ENCODE results near the gene PRDM16. TPM values are rescaled to one million over a fixed set of nuclear protein-coding genes. Genes with fewer than 3 reads are reported as not detected.

The PRDM16 gene
- polyA plus RNA-seq, 3 donors = not detected

- no peak for TF ChIP-seq CTCF (IDR thresholded peaks at IDR 0.05)
- no peak overlapping the region for H3K4me3 Mint-ChIP-seq
- no peaks in the 10 kb centered on the region for H3K36me3 Mint-ChIP-seq
- intact Hi-C loops (cut with micrococcal nuclease) = no loop called here
- H3K27ac ChIP-seq (ENCODE audit: low read depth in 1 of 2, low read length in 2 of 2) = no peak overlapping the region
- no peaks in the 10 kb centered on the region for H3K9me3 ChIP-seq (replicated peaks in 1 of 2; ENCODE audit: control insufficient read depth in 1 of 2, insufficient read depth in 1 of 2, low read length in 2 of 2)
- peaks cover 0 to 8% (median 3%) of the 10 kb centered on the region in 3 donors for H3K27me3 Mint-ChIP-seq (ENCODE audit: low read depth in 3 of 3)
- H3K4me3 ChIP-seq (replicated peaks in 1 of 3; ENCODE audit: low read depth in 2 of 3, low read length in 3 of 3) = no peak overlapping the region
- no peak for DNase-seq
- H3K4me2 ChIP-seq (replicated peaks; ENCODE audit: extremely low read depth, low read length, poor library complexity, severe bottlenecking) = no peak overlapping the region
- no peak overlapping the region for H3K27ac Mint-ChIP-seq
- no peaks in the 10 kb centered on the region for H3K4me1 ChIP-seq (ENCODE audit: control insufficient read depth in 1 of 2, insufficient read depth in 2 of 2, low read length in 2 of 2)
- H4K20me1 ChIP-seq (ENCODE audit: insufficient read depth, low read length) = no peaks in the 10 kb centered on the region
- no peaks in the 10 kb centered on the region for H3K79me2 ChIP-seq (ENCODE audit: insufficient read depth, low read length)
- no peaks in the 10 kb centered on the region for H3K27me3 ChIP-seq (ENCODE audit: control insufficient read depth in 2 of 2, insufficient read depth in 2 of 2, low read length in 2 of 2)
- H3K9ac ChIP-seq (ENCODE audit: insufficient read depth, low read length, poor library complexity, severe bottlenecking) = no peak overlapping the region
- WGBS (ENCODE audit: insufficient coverage) = 92% methylated on average over 32 of the region's 35 CpGs
- no peaks in the 10 kb centered on the region for H3K9me3 Mint-ChIP-seq
- H3K36me3 ChIP-seq (replicated peaks in 1 of 2; ENCODE audit: control insufficient read depth in 1 of 2, insufficient read depth in 2 of 2, low read length in 2 of 2) = no peaks in the 10 kb centered on the region
- no peaks in the 10 kb centered on the region for H3K4me1 Mint-ChIP-seq
- H2AFZ ChIP-seq (ENCODE audit: insufficient read depth, low read depth, low read length, poor library complexity, severe bottlenecking) = no peak overlapping the region
These were observed 66.9 kb downstream of the PRDM16 start for GRCh38 chr1:3135744-3136455.

- H3K27me3 ChIP-seq (ENCODE audit: control insufficient read depth in 2 of 2, insufficient read depth in 2 of 2, low read length in 2 of 2) = no peaks in the 10 kb centered on the region
- intact Hi-C loops (cut with micrococcal nuclease) = no loop called here
- peaks cover 0 to 8% (median 3%) of the 10 kb centered on the region in 3 donors for H3K27me3 Mint-ChIP-seq (ENCODE audit: low read depth in 3 of 3)
- no peak for DNase-seq
- H3K36me3 Mint-ChIP-seq = no peaks in the 10 kb centered on the region
- H3K36me3 ChIP-seq (replicated peaks in 1 of 2; ENCODE audit: control insufficient read depth in 1 of 2, insufficient read depth in 2 of 2, low read length in 2 of 2) = no peaks in the 10 kb centered on the region
- no peak overlapping the region for H3K9ac ChIP-seq (ENCODE audit: insufficient read depth, low read length, poor library complexity, severe bottlenecking)
- H4K20me1 ChIP-seq (ENCODE audit: insufficient read depth, low read length) = no peaks in the 10 kb centered on the region
- H3K4me1 Mint-ChIP-seq = no peaks in the 10 kb centered on the region
- no peak overlapping the region for H3K4me2 ChIP-seq (replicated peaks; ENCODE audit: extremely low read depth, low read length, poor library complexity, severe bottlenecking)
- TF ChIP-seq CTCF (IDR thresholded peaks at IDR 0.05) = no peak
- WGBS (ENCODE audit: insufficient coverage) = 86% methylated on average over 2 of the region's 5 CpGs
- no peak overlapping the region for H3K4me3 Mint-ChIP-seq
- no peak overlapping the region for H3K4me3 ChIP-seq (replicated peaks in 1 of 3; ENCODE audit: low read depth in 2 of 3, low read length in 3 of 3)
- H3K9me3 ChIP-seq (replicated peaks in 1 of 2; ENCODE audit: control insufficient read depth in 1 of 2, insufficient read depth in 1 of 2, low read length in 2 of 2) = no peaks in the 10 kb centered on the region
- no peaks in the 10 kb centered on the region for H3K9me3 Mint-ChIP-seq
- no peaks in the 10 kb centered on the region for H3K79me2 ChIP-seq (ENCODE audit: insufficient read depth, low read length)
- H3K27ac Mint-ChIP-seq = no peak overlapping the region
- H3K4me1 ChIP-seq (ENCODE audit: control insufficient read depth in 1 of 2, insufficient read depth in 2 of 2, low read length in 2 of 2) = no peaks in the 10 kb centered on the region
- H2AFZ ChIP-seq (ENCODE audit: insufficient read depth, low read depth, low read length, poor library complexity, severe bottlenecking) = no peak overlapping the region
- H3K27ac ChIP-seq (ENCODE audit: low read depth in 1 of 2, low read length in 2 of 2) = no peak overlapping the region
These were observed 67.5 kb downstream of the PRDM16 start for GRCh38 chr1:3136532-3136931.

Measured in CD14-positive monocyte (primary cell).